ENCODE results near the gene FGFRL1. TPM values are rescaled to one million over a fixed set of nuclear protein-coding genes. Genes with fewer than 3 reads are reported as not detected.
A peak's percentile ranks its signal among the peaks of the same experiment; 100 is the strongest.
"Not testable (repeated sequence)": the region's sequence is repeated elsewhere in the genome, so short reads cannot be mapped to it uniquely, and the experiment has no call there.

The FGFRL1 gene
- total RNA-seq, 1 donor from 2014 or later = 22.4 TPM

GRCh38 chr4:1043651-1044468, 32.4 kb downstream of the FGFRL1 start:
- Histone ChIP-seq H3K9me3 (replicated peaks) (no peaks in the 10 kb centered on the region), H3K27me3 (ENCODE audit: low read depth) (peaks cover 73% of the 10 kb centered on the region), H3K36me3 (no peaks in the 10 kb centered on the region), H3K4me3 (peak overlapping the region; percentile 22), H3K27ac (replicated peaks) (no peak overlapping the region), H3K4me1 (peaks cover 25% of the 10 kb centered on the region)
- TF ChIP-seq CTCF (IDR thresholded peaks at IDR 0.05; ENCODE audit: borderline replicate concordance) = no peak
- DNase-seq = peak; percentile 82
- intact Hi-C loops (cut with micrococcal nuclease) = no loop called here

- peaks cover 80% of the 10 kb centered on the region for H3K27me3 ChIP-seq (ENCODE audit: low read depth)
- H3K4me1 ChIP-seq = peaks cover 25% of the 10 kb centered on the region
- H3K36me3 ChIP-seq = no peaks in the 10 kb centered on the region
- no peak for TF ChIP-seq CTCF (IDR thresholded peaks at IDR 0.05; ENCODE audit: borderline replicate concordance)
- no peak overlapping the region for H3K4me3 ChIP-seq
- no peak overlapping the region for H3K27ac ChIP-seq (replicated peaks)
- DNase-seq = no peak
- no peaks in the 10 kb centered on the region for H3K9me3 ChIP-seq (replicated peaks)
- intact Hi-C loops (cut with micrococcal nuclease) = no loop called here
These were observed 33.2 kb downstream of the FGFRL1 start for GRCh38 chr4:1044469-1045192.

- Histone ChIP-seq H3K27me3 (ENCODE audit: low read depth) (peaks cover 82% of the 10 kb centered on the region), H3K4me1 (peaks cover 25% of the 10 kb centered on the region), H3K27ac (replicated peaks) (no peak overlapping the region), H3K4me3 (no peak overlapping the region), H3K36me3 (no peaks in the 10 kb centered on the region), H3K9me3 (replicated peaks) (no peaks in the 10 kb centered on the region)
- intact Hi-C loops (cut with micrococcal nuclease) = no loop called here
- DNase-seq = peak; percentile 7
- TF ChIP-seq CTCF (IDR thresholded peaks at IDR 0.05; ENCODE audit: borderline replicate concordance) = no peak
These were observed 33.8 kb downstream of the FGFRL1 start for GRCh38 chr4:1045193-1045594.

GRCh38 chr4:1045595-1046201, 34.3 kb downstream of the FGFRL1 start:
- intact Hi-C loops (cut with micrococcal nuclease) = no loop called here

GRCh38 chr4:1046581-1047011, 35.2 kb downstream of the FGFRL1 start:
- Histone ChIP-seq H3K4me3 (peak overlapping the region; percentile 38), H3K27me3 (ENCODE audit: low read depth) (peaks cover 81% of the 10 kb centered on the region), H3K27ac (replicated peaks) (peak overlapping the region; percentile 54), H3K4me1 (peaks cover 21% of the 10 kb centered on the region)
- DNase-seq = peak; percentile 60
- intact Hi-C loops (cut with micrococcal nuclease); H3K9me3 ChIP-seq (replicated peaks); H3K36me3 ChIP-seq: not testable (repeated sequence)

More at GRCh38 chr4:1045595-1046201, 34.3 kb downstream of the FGFRL1 start:
- peaks cover 82% of the 10 kb centered on the region for H3K27me3 ChIP-seq (ENCODE audit: low read depth)
- TF ChIP-seq CTCF (IDR thresholded peaks at IDR 0.05; ENCODE audit: borderline replicate concordance) = no peak
- H3K9me3 ChIP-seq (replicated peaks) = no peaks in the 10 kb centered on the region
- no peak for DNase-seq
- no peak overlapping the region for H3K4me3 ChIP-seq
- no peaks in the 10 kb centered on the region for H3K36me3 ChIP-seq
- H3K4me1 ChIP-seq = peaks cover 25% of the 10 kb centered on the region
- no peak overlapping the region for H3K27ac ChIP-seq (replicated peaks)
